Spleen (tissue), 11 donors: ENCODE measurements around the gene RDH8. TPM values are rescaled to one million over a fixed set of nuclear protein-coding genes. Genes with fewer than 3 reads are reported as not detected.

Experiments
- DNase-seq: peaks from one replicate; pipeline ENCODE4 v3.0.0-alpha.2; 2020
- H3K27ac ChIP-seq, 8 donors: fragments of 200-600 bp; sonication (generic) in 7 of 8; 1 replicate in 4 of 8; 2 replicates in 4 of 8; pipeline versions ENCODE4 v1.5.0 to v1.8.0; 2016 to 2021; ENCODE audit warnings: inconsistent platforms in 4 of 8, mild to moderate bottlenecking in 4 of 8, moderate library complexity in 1 of 8
- H3K27me3 ChIP-seq, 7 donors: fragments of 200-600 bp; sonication (generic) in 6 of 7; replicated peaks in 1 of 7; 1 replicate in 4 of 7; 2 replicates in 3 of 7; pipeline versions ENCODE4 v1.5.0 to v1.8.0; 2016 to 2021; ENCODE audit warnings: inconsistent platforms in 3 of 7, mild to moderate bottlenecking in 1 of 7
- H3K36me3 ChIP-seq, 6 donors: fragments of 200-600 bp; sonication (generic) in 5 of 6; 1 replicate in 4 of 6; 2 replicates in 2 of 6; pipeline versions ENCODE4 v1.5.0 to v1.8.0; 2016 to 2021; ENCODE audit warnings: inconsistent platforms in 2 of 6
- H3K4me1 ChIP-seq, 6 donors: fragments of 200-600 bp; sonication (generic) in 5 of 6; 1 replicate in 3 of 6; 2 replicates in 3 of 6; pipeline versions ENCODE4 v1.5.0 to v1.8.0; 2016 to 2021; ENCODE audit warnings: inconsistent platforms in 3 of 6
- H3K4me3 ChIP-seq, 8 donors: fragments of 200-600 bp; sonication (generic) in 7 of 8; 1 replicate in 4 of 8; 2 replicates in 4 of 8; pipeline versions ENCODE4 v1.5.0 to v1.8.0; 2016 to 2021; ENCODE audit warnings: inconsistent platforms in 4 of 8, mild to moderate bottlenecking in 4 of 8, moderate library complexity in 2 of 8
- H3K9me3 ChIP-seq, 8 donors: fragments of 200-600 bp; sonication (generic) in 7 of 8; 1 replicate in 4 of 8; 2 replicates in 4 of 8; pipeline versions ENCODE4 v1.5.0 to v1.8.0; 2016 to 2021; ENCODE audit warnings: inconsistent platforms in 4 of 8
- CTCF ChIP-seq, 11 experiments: fragments of 200-600 bp in 7 of 11; fragments of 450-650 bp in 4 of 11; sonication (generic) in 4 of 11; IDR thresholded peaks in 8 of 11; conservative IDR thresholded peaks in 3 of 11; 1 replicate in 7 of 11; 2 replicates in 4 of 11; pipeline versions ENCODE4 v1.4.0 to v1.8.0; 2016 to 2021; ENCODE audit warnings: antibody characterized with exemption in 11 of 11, inconsistent platforms in 4 of 11, mild to moderate bottlenecking in 1 of 11
- POLR2A ChIP-seq, 3 donors: fragments of 450-650 bp; IDR thresholded peaks; one replicate each; pipeline ENCODE4 v1.5.1; 2017; ENCODE audit warnings: antibody characterized with exemption in 3 of 3, mild to moderate bottlenecking in 1 of 3
- POLR2AphosphoS5 ChIP-seq, 3 donors: sonication (generic); formaldehyde crosslinking; IDR thresholded peaks; one replicate each; pipeline ENCODE4 v1.5.1; 2017; ENCODE audit warnings: antibody characterized with exemption in 3 of 3
- WGBS, 5 donors: extraction: QIAGEN DNeasy Blood & Tissue Kit in 3 of 5; methylation state at CpG; one replicate each; pipeline versions ENCODE4 v1.1.5 to v1.1.7; 2013 to 2018; 5-methylcytosine and 5-hydroxymethylcytosine counted together
- intact Hi-C: fragments of 100-400 bp; cut with DNase I; formaldehyde crosslinking; loops from one replicate; pipeline ENCODE4 v1.15.0; 2023; ENCODE audit warnings: low total_unique reads
- polyA plus RNA-seq, 3 donors: library from polyadenylated mRNA; stranded (reverse); fragments of 200-250 nt; gene quantifications; one replicate each; pipeline ENCODE4 v1.2.1, GENCODE V29; 2013
- total RNA-seq, 7 donors: library from RNA; depleted of rRNA in 3 of 7; stranded (reverse); fragments of >200 nt in 3 of 7; fragmentation: NEBNext Ultra II Directional in 4 of 7; extraction: Animal tissue kit (Norgen Biotek cat#: 25700) in 4 of 7; gene quantifications; one replicate each; pipeline versions ENCODE4 v1.1.0 to v1.2.1, GENCODE V29; 2016 to 2021
- donor health status: healthy with polysubstance abuse.
- donor health status: DM: no; HTN: no; CAD: no; lungs with moderate emphysema.
- donor health status: DM: no; HTN: no; CAD: no.
- donor health status: Bipolar disorder and iron deficiency.
- donor health status: healthy.
- donor health status: DM: no; HTN: no; CAD: no.
- donor health status: DM: yes; HTN: yes; CAD: no.

RDH8 gene
- total and polyA plus RNA-seq, 10 donors: not detected

- no peak for DNase-seq
- no peak for TF ChIP-seq CTCF (IDR thresholded peaks at IDR 0.05 in 8 of 11, conservative IDR thresholded peaks at IDR 0.05 in 3 of 11)
- no peak for TF ChIP-seq POLR2A (IDR thresholded peaks at IDR 0.05)
- TF ChIP-seq POLR2AphosphoS5 (IDR thresholded peaks at IDR 0.05): no peak
- Histone ChIP-seq H3K27me3 (peaks cover 0 to 99% (median 25%) of the 10 kb centered on the region in 7 donors), H3K4me1 (peaks cover 0 to 27% (median 9%) of the 10 kb centered on the region in 6 donors), H3K9me3 (no peaks in the 10 kb centered on the region), H3K27ac (no peak overlapping the region), H3K36me3 (no peaks in the 10 kb centered on the region), H3K4me3 (no peak overlapping the region)
- WGBS, 5 donors: 75 to 83% (median 80%) methylated on average over 11 to 17 of the region's 17 CpGs
- intact Hi-C loops: no loop called here
Measured at GRCh38 chr19:10005632-10006334, 7.5 kb upstream of the RDH8 start.

GRCh38 chr19:10006335-10006708 is 7.0 kb upstream of the RDH8 start:
- Histone ChIP-seq H3K4me3 (no peak overlapping the region), H3K36me3 (no peaks in the 10 kb centered on the region), H3K4me1 (peaks cover 0 to 29% (median 9%) of the 10 kb centered on the region in 6 donors), H3K9me3 (no peaks in the 10 kb centered on the region), H3K27ac (no peak overlapping the region), H3K27me3 (peaks cover 0 to 99% (median 28%) of the 10 kb centered on the region in 7 donors)
- DNase-seq: no peak
- intact Hi-C loops: no loop called here
- no peak for TF ChIP-seq POLR2A (IDR thresholded peaks at IDR 0.05)
- TF ChIP-seq CTCF (IDR thresholded peaks at IDR 0.05 in 8 of 11, conservative IDR thresholded peaks at IDR 0.05 in 3 of 11): no peak
- TF ChIP-seq POLR2AphosphoS5 (IDR thresholded peaks at IDR 0.05): no peak
- 24 to 39% (median 36%) methylated on average over 7 of the region's 7 CpGs for WGBS, 5 donors

- H3K4me1 ChIP-seq: peaks cover 0 to 29% (median 9%) of the 10 kb centered on the region in 6 donors
- H3K4me3 ChIP-seq: no peak overlapping the region
- no peak overlapping the region for H3K27ac ChIP-seq
Measured at GRCh38 chr19:10006752-10007323, 6.4 kb upstream of the RDH8 start.

More at GRCh38 chr19:10006752-10007323, 6.4 kb upstream of the RDH8 start:
- Histone ChIP-seq H3K36me3 (no peaks in the 10 kb centered on the region), H3K27me3 (peaks cover 0 to 99% (median 31%) of the 10 kb centered on the region in 7 donors), H3K9me3 (no peaks in the 10 kb centered on the region)
- intact Hi-C loops: no loop called here
- TF ChIP-seq POLR2AphosphoS5 (IDR thresholded peaks at IDR 0.05) (no peak), POLR2A (IDR thresholded peaks at IDR 0.05) (no peak), CTCF (IDR thresholded peaks at IDR 0.05 in 8 of 11, conservative IDR thresholded peaks at IDR 0.05 in 3 of 11) (no peak)
- no peak for DNase-seq
